WTC11 (cell line): ENCODE data around the gene IL23R. TPM values are rescaled to one million over a fixed set of nuclear protein-coding genes. Genes with fewer than 3 reads are reported as not detected.

Experiments
- ATAC-seq: fragments of 200-7000 bp; cut with Tn5 transposase; 2 replicates; pipeline ENCODE4 v1.10.0; 2021; ENCODE audit warnings: mild to moderate bottlenecking, moderate library complexity
- CTCF ChIA-PET: fragments of 300-600 bp; sonication (Branson Sonifier 250); formaldehyde crosslinking; loops from one replicate; lab custom pipeline; 2021; ENCODE audit warnings: antibody characterized with exemption; lab: Charles Lee
- POLR2A ChIA-PET: fragments of 350-600 bp; sonication (Branson Sonifier 250); formaldehyde crosslinking; loops from one replicate; lab custom pipeline; 2021; ENCODE audit warnings: antibody characterized with exemption; lab: Charles Lee
- DNase-seq: peaks from one replicate; pipeline ENCODE4 v3.0.0; 2021; ENCODE audit warnings: low spot score
- H3K27ac Mint-ChIP-seq: 2 replicates; pipeline ENCODE4 v1.8.0; 2021; ENCODE audit warnings: mixed read lengths
- H3K27me3 Mint-ChIP-seq: 2 replicates; pipeline ENCODE4 v1.8.0; 2021; ENCODE audit warnings: low read depth, mild to moderate bottlenecking, moderate library complexity, mixed read lengths
- H3K36me3 Mint-ChIP-seq: 2 replicates; pipeline ENCODE4 v1.8.0; 2021; ENCODE audit warnings: mixed read lengths
- H3K4me1 Mint-ChIP-seq: 2 replicates; pipeline ENCODE4 v1.8.0; 2022; ENCODE audit warnings: mixed read lengths
- H3K4me3 Mint-ChIP-seq: 2 replicates; pipeline ENCODE4 v1.8.0; 2021; ENCODE audit warnings: mild to moderate bottlenecking, moderate library complexity, mixed read lengths
- H3K9me3 Mint-ChIP-seq: 2 replicates; pipeline ENCODE4 v1.8.0; 2021; ENCODE audit warnings: mixed read lengths
- ATF1 ChIP-seq: sonication (generic); formaldehyde crosslinking; IDR thresholded peaks from 2 replicates; pipeline ENCODE4 v1.8.1; 2023; ENCODE audit warnings: mild to moderate bottlenecking, moderate library complexity, missing genetic modification reagents
- EMX1 ChIP-seq: fragments of 250-450 bp; sonication (Bioruptor Pico); IDR thresholded peaks from 2 replicates; pipeline ENCODE4 v1.8.0; 2021; ENCODE audit warnings: mild to moderate bottlenecking
- ESRRA ChIP-seq: sonication (generic); formaldehyde crosslinking; IDR thresholded peaks from 2 replicates; pipeline ENCODE4 v1.8.1; 2022; ENCODE audit warnings: mild to moderate bottlenecking, missing genetic modification reagents, borderline replicate concordance
- GTF2I ChIP-seq: fragments of 250-450 bp; sonication (Bioruptor Pico); conservative IDR thresholded peaks from 2 replicates; pipeline ENCODE4 v1.4.0; 2021; ENCODE audit warnings: mild to moderate bottlenecking
- JUN ChIP-seq: sonication (generic); formaldehyde crosslinking; IDR thresholded peaks from 2 replicates; pipeline ENCODE4 v1.8.0; 2023; ENCODE audit warnings: mild to moderate bottlenecking, missing genetic modification reagents
- NFE2L1 ChIP-seq: sonication (generic); formaldehyde crosslinking; IDR thresholded peaks from 2 replicates; pipeline ENCODE4 v1.8.1; 2023; ENCODE audit warnings: missing genetic modification reagents
- NFYB ChIP-seq: sonication (generic); formaldehyde crosslinking; conservative IDR thresholded peaks from 2 replicates; pipeline ENCODE4 v1.8.0; 2022; ENCODE audit warnings: low read depth, missing genetic modification reagents
- NR2C2 ChIP-seq: sonication (generic); formaldehyde crosslinking; IDR thresholded peaks from 2 replicates; pipeline ENCODE4 v1.8.0; 2022; ENCODE audit warnings: mild to moderate bottlenecking, missing genetic modification reagents
- SP1 ChIP-seq: sonication (generic); formaldehyde crosslinking; conservative IDR thresholded peaks from 2 replicates; pipeline ENCODE4 v1.8.1; 2022; ENCODE audit warnings: missing genetic modification reagents
- total RNA-seq: library from RNA; stranded (reverse); gene quantifications from 3 replicates; pipeline ENCODE4 v1.2.3, GENCODE V29; 2021
- TF ChIP-seq, protein P1 (sequence below): sonication (generic); formaldehyde crosslinking; IDR thresholded peaks from 2 replicates; pipeline ENCODE4 v1.8.1; 2022; ENCODE audit warnings: mild to moderate bottlenecking, missing genetic modification reagents, moderate library complexity, borderline replicate concordance
- TF ChIP-seq, protein P2 (sequence below): sonication (generic); formaldehyde crosslinking; IDR thresholded peaks from 2 replicates; pipeline ENCODE4 v1.8.1; 2023; ENCODE audit warnings: mild to moderate bottlenecking, missing genetic modification reagents
- TF ChIP-seq, protein P3 (sequence below): fragments of 200-600 bp; IDR thresholded peaks from 2 replicates; pipeline ENCODE4 v1.8.0; 2022; ENCODE audit warnings: antibody characterized with exemption
- TF ChIP-seq, protein P4 (sequence below): fragments of 250-450 bp; sonication (Bioruptor Pico); IDR thresholded peaks from 2 replicates; pipeline ENCODE4 v1.9.0; 2021; ENCODE audit warnings: mild to moderate bottlenecking
- TF ChIP-seq, protein P5 (sequence below): sonication (generic); formaldehyde crosslinking; IDR thresholded peaks from 2 replicates; pipeline ENCODE4 v1.8.1; 2022; ENCODE audit warnings: low read depth, mild to moderate bottlenecking, moderate library complexity, missing genetic modification reagents, borderline replicate concordance
- TF ChIP-seq, protein P6 (sequence below): fragments of 250-450 bp; sonication (Bioruptor Pico); IDR thresholded peaks from 2 replicates; pipeline ENCODE4 v2.1.2; 2022; ENCODE audit warnings: mild to moderate bottlenecking, moderate library complexity
- TF ChIP-seq, protein P7 (sequence below): fragments of 250-450 bp; sonication (Bioruptor Pico); conservative IDR thresholded peaks from 2 replicates; pipeline ENCODE4 v1.9.0; 2021; ENCODE audit warnings: mild to moderate bottlenecking
- TF ChIP-seq, protein P8 (sequence below): sonication (generic); formaldehyde crosslinking; conservative IDR thresholded peaks from 2 replicates; pipeline ENCODE4 v1.8.1; 2023; ENCODE audit warnings: mild to moderate bottlenecking, low read depth, missing genetic modification reagents, moderate library complexity

Gene IL23R
- total RNA-seq, 1 experiment from 2014 or later = not detected

DNA sequence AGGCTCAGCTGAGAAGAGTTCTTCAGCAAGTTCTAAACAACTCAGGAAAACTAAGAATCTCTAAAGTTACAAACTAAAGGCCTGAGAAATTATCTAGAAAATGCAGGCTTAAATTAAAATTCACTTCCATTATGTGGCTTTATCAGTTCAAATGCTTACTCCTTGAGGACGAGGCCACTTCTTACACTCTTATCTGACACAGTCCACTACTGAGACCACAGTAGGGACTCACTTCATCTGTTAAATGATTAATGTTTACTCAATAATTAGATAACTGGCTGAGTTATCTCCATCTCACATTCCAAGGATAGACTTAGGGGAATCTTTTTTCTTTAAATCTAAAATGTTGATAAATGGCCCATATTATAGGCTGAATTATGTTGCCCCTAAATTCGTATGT lies 33.1 kb upstream of the IL23R start:
- POLR2A ChIA-PET = no interaction called here
- no peaks in the 10 kb centered on the region for H3K36me3 Mint-ChIP-seq
- H3K27ac Mint-ChIP-seq = no peak overlapping the region
- TF ChIP-seq, protein P1, sequence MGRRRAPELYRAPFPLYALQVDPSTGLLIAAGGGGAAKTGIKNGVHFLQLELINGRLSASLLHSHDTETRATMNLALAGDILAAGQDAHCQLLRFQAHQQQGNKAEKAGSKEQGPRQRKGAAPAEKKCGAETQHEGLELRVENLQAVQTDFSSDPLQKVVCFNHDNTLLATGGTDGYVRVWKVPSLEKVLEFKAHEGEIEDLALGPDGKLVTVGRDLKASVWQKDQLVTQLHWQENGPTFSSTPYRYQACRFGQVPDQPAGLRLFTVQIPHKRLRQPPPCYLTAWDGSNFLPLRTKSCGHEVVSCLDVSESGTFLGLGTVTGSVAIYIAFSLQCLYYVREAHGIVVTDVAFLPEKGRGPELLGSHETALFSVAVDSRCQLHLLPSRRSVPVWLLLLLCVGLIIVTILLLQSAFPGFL (CRISPR knock-in tag) = no peak
- TF ChIP-seq, protein P2, sequence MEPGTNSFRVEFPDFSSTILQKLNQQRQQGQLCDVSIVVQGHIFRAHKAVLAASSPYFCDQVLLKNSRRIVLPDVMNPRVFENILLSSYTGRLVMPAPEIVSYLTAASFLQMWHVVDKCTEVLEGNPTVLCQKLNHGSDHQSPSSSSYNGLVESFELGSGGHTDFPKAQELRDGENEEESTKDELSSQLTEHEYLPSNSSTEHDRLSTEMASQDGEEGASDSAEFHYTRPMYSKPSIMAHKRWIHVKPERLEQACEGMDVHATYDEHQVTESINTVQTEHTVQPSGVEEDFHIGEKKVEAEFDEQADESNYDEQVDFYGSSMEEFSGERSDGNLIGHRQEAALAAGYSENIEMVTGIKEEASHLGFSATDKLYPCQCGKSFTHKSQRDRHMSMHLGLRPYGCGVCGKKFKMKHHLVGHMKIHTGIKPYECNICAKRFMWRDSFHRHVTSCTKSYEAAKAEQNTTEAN (CRISPR knock-in tag) = no peak
- TF ChIP-seq GTF2I (no peak), NFE2L1 (CRISPR knock-in tag) (no peak), EMX1 (CRISPR knock-in tag) (no peak), SP1 (CRISPR knock-in tag) (no peak), JUN (CRISPR knock-in tag) (no peak), NR2C2 (CRISPR knock-in tag) (no peak), NFYB (CRISPR knock-in tag) (no peak), ESRRA (CRISPR knock-in tag) (no peak), ATF1 (CRISPR knock-in tag) (no peak)
- TF ChIP-seq, protein P3, sequence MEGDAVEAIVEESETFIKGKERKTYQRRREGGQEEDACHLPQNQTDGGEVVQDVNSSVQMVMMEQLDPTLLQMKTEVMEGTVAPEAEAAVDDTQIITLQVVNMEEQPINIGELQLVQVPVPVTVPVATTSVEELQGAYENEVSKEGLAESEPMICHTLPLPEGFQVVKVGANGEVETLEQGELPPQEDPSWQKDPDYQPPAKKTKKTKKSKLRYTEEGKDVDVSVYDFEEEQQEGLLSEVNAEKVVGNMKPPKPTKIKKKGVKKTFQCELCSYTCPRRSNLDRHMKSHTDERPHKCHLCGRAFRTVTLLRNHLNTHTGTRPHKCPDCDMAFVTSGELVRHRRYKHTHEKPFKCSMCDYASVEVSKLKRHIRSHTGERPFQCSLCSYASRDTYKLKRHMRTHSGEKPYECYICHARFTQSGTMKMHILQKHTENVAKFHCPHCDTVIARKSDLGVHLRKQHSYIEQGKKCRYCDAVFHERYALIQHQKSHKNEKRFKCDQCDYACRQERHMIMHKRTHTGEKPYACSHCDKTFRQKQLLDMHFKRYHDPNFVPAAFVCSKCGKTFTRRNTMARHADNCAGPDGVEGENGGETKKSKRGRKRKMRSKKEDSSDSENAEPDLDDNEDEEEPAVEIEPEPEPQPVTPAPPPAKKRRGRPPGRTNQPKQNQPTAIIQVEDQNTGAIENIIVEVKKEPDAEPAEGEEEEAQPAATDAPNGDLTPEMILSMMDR = no peak
- TF ChIP-seq, protein P4, sequence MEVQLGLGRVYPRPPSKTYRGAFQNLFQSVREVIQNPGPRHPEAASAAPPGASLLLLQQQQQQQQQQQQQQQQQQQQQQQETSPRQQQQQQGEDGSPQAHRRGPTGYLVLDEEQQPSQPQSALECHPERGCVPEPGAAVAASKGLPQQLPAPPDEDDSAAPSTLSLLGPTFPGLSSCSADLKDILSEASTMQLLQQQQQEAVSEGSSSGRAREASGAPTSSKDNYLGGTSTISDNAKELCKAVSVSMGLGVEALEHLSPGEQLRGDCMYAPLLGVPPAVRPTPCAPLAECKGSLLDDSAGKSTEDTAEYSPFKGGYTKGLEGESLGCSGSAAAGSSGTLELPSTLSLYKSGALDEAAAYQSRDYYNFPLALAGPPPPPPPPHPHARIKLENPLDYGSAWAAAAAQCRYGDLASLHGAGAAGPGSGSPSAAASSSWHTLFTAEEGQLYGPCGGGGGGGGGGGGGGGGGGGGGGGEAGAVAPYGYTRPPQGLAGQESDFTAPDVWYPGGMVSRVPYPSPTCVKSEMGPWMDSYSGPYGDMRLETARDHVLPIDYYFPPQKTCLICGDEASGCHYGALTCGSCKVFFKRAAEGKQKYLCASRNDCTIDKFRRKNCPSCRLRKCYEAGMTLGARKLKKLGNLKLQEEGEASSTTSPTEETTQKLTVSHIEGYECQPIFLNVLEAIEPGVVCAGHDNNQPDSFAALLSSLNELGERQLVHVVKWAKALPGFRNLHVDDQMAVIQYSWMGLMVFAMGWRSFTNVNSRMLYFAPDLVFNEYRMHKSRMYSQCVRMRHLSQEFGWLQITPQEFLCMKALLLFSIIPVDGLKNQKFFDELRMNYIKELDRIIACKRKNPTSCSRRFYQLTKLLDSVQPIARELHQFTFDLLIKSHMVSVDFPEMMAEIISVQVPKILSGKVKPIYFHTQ = no peak
- TF ChIP-seq, protein P5, sequence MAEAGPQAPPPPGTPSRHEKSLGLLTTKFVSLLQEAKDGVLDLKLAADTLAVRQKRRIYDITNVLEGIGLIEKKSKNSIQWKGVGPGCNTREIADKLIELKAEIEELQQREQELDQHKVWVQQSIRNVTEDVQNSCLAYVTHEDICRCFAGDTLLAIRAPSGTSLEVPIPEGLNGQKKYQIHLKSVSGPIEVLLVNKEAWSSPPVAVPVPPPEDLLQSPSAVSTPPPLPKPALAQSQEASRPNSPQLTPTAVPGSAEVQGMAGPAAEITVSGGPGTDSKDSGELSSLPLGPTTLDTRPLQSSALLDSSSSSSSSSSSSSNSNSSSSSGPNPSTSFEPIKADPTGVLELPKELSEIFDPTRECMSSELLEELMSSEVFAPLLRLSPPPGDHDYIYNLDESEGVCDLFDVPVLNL (CRISPR knock-in tag) = no peak
- TF ChIP-seq, protein P6, sequence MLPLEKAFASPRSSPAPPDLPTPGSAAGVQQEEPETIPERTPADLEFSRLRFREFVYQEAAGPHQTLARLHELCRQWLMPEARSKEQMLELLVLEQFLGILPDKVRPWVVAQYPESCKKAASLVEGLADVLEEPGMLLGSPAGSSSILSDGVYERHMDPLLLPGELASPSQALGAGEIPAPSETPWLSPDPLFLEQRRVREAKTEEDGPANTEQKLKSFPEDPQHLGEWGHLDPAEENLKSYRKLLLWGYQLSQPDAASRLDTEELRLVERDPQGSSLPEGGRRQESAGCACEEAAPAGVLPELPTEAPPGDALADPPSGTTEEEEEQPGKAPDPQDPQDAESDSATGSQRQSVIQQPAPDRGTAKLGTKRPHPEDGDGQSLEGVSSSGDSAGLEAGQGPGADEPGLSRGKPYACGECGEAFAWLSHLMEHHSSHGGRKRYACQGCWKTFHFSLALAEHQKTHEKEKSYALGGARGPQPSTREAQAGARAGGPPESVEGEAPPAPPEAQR (CRISPR knock-in tag) = no peak
- TF ChIP-seq, protein P7, sequence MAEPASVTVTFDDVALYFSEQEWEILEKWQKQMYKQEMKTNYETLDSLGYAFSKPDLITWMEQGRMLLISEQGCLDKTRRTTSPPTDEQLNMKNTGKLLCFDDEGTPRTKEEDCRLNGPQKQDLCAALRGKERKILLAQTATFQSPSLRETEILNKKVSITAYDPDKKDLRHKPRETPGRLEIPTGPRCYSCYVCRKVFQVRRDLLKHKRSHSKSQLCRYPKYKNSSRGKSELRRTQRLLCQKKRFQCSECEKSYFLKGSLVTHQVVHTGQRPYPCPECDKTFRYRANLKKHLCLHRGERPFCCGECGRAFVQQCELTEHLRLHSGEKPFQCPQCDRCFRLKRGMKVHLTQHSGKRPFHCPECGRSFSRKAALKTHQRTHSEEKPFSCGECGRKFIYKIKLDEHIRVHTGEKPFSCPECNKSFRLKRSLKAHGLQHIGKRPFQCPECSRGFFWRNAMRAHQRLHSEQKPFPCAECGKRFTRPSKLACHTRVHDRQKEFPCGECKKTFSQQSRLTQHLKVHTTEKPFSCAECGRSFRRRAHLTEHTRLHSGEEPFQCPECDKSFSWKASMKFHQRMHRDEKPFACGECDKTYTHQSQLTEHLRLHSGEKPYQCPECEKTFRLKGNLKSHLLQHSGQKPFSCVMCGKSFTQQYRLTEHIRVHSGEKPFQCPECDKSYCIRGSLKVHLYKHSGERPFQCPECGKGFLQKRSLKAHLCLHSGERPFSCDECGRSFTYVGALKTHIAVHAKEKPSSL = no peak
- TF ChIP-seq, protein P8, sequence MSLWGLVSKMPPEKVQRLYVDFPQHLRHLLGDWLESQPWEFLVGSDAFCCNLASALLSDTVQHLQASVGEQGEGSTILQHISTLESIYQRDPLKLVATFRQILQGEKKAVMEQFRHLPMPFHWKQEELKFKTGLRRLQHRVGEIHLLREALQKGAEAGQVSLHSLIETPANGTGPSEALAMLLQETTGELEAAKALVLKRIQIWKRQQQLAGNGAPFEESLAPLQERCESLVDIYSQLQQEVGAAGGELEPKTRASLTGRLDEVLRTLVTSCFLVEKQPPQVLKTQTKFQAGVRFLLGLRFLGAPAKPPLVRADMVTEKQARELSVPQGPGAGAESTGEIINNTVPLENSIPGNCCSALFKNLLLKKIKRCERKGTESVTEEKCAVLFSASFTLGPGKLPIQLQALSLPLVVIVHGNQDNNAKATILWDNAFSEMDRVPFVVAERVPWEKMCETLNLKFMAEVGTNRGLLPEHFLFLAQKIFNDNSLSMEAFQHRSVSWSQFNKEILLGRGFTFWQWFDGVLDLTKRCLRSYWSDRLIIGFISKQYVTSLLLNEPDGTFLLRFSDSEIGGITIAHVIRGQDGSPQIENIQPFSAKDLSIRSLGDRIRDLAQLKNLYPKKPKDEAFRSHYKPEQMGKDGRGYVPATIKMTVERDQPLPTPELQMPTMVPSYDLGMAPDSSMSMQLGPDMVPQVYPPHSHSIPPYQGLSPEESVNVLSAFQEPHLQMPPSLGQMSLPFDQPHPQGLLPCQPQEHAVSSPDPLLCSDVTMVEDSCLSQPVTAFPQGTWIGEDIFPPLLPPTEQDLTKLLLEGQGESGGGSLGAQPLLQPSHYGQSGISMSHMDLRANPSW = no peak
- CTCF ChIA-PET = no interaction called here
- no peak overlapping the region for H3K4me3 Mint-ChIP-seq
- H3K4me1 Mint-ChIP-seq = peaks cover 16% of the 10 kb centered on the region
- no peak for ATAC-seq
- peaks cover 7% of the 10 kb centered on the region; the same call in 1 of the 2 replicates for H3K27me3 Mint-ChIP-seq
- DNase-seq = no peak
- no peaks in the 10 kb centered on the region for H3K9me3 Mint-ChIP-seq
